Aorta (tissue), 5 donors: Measurements from ENCODE around the gene RABGAP1L. TPM values are rescaled to one million over a fixed set of nuclear protein-coding genes. Genes with fewer than 3 reads are reported as not detected.
"Not testable (repeated sequence)": the region's sequence is repeated elsewhere in the genome, so short reads cannot be mapped to it uniquely, and the experiment has no call there.

Experiments used
- ATAC-seq: fragments of 200-7000 bp; cut with Tn5 transposase; one replicate; pipeline ENCODE4 v1.9.1; 2022; ENCODE audit warnings: moderate library complexity; ENCODE audit not compliant: low FRiP score
- DNase-seq, 2 donors: peaks; one replicate each; pipeline ENCODE4 v3.0.0-alpha.2; 2020
- H3K27ac ChIP-seq, 2 donors: one replicate each; pipeline ENCODE4 v1.5.1; 2013; ENCODE audit warnings: low read length in 2 of 2, mild to moderate bottlenecking in 2 of 2, moderate library complexity in 2 of 2, control low read depth in 1 of 2, inconsistent platforms in 1 of 2, low read depth in 1 of 2
- H3K27me3 ChIP-seq, 2 donors: one replicate each; pipeline ENCODE4 v1.6.1; 2013; ENCODE audit warnings: control low read depth in 1 of 2, low read length in 1 of 2, mild to moderate bottlenecking in 1 of 2, moderate library complexity in 1 of 2; ENCODE audit not compliant: insufficient read depth in 2 of 2, control insufficient read depth in 1 of 2
- H3K36me3 ChIP-seq, 2 donors: one replicate each; pipeline ENCODE4 v1.6.1; 2013; ENCODE audit warnings: control low read depth in 1 of 2, low read length in 1 of 2, mild to moderate bottlenecking in 1 of 2; ENCODE audit not compliant: insufficient read depth in 2 of 2, control insufficient read depth in 1 of 2
- H3K4me1 ChIP-seq, 2 donors: one replicate each; pipeline ENCODE4 v1.6.1; 2013; ENCODE audit warnings: low read length in 2 of 2, control low read depth in 1 of 2, mild to moderate bottlenecking in 1 of 2, moderate library complexity in 1 of 2; ENCODE audit not compliant: insufficient read depth in 2 of 2, control insufficient read depth in 1 of 2
- H3K4me3 ChIP-seq, 2 donors: one replicate each; pipeline ENCODE4 v1.5.1; 2013; ENCODE audit warnings: low read length in 2 of 2, control low read depth in 1 of 2, mild to moderate bottlenecking in 1 of 2
- H3K9me3 ChIP-seq: one replicate; pipeline ENCODE4 v1.6.1; 2013; ENCODE audit warnings: mild to moderate bottlenecking, low read length; ENCODE audit not compliant: control insufficient read depth
- WGBS, 2 donors: extraction: QIAGEN DNeasy Blood & Tissue Kit; methylation state at CpG; one replicate each; pipeline ENCODE4 v1.1.7; 2013; 5-methylcytosine and 5-hydroxymethylcytosine counted together
- intact Hi-C, 2 donors: fragments of 100-400 bp; cut with DNase I; formaldehyde crosslinking; loops; one replicate each; pipeline versions ENCODE4 v1.14.2 to v1.15.0; 2022
- polyA plus RNA-seq, 2 donors: library from polyadenylated mRNA; stranded (reverse); fragments of 200-250 nt; gene quantifications; one replicate each; pipeline ENCODE4 v1.2.3, GENCODE V29; 2013
- total RNA-seq, 2 donors: library from RNA; stranded (reverse); fragmentation: NEBNext Ultra II Directional; extraction: Animal tissue kit (Norgen Biotek cat#: 25700); gene quantifications; one replicate each; pipeline ENCODE4 v1.2.1, GENCODE V29; 2021
- donor health status: healthy with polysubstance abuse.
- donor health status: Bipolar disorder and iron deficiency.
- donor health status: DM: no; HTN: no; CAD: no.
- donor health status: DM: no; HTN: no; CAD: no.
- donor health status: DM: yes; HTN: yes; CAD: no.

RABGAP1L gene
- total and polyA plus RNA-seq, 4 donors: 14.8 to 56.4 (median 38.4) TPM

GRCh38 chr1:174326278-174326677 lies 167.0 kb downstream of the RABGAP1L start:
- peaks cover 6% of the 10 kb centered on the region for H3K9me3 ChIP-seq
- H3K27me3 ChIP-seq: no peaks in the 10 kb centered on the region
- no peaks in the 10 kb centered on the region for H3K4me1 ChIP-seq
- no peak for ATAC-seq
- no peak overlapping the region for H3K27ac ChIP-seq
- WGBS, 2 donors: 95 to 99% methylated on average over 3 of the region's 3 CpGs
- DNase-seq: no peak
- no peak overlapping the region for H3K4me3 ChIP-seq
- H3K36me3 ChIP-seq: no peaks in the 10 kb centered on the region
- intact Hi-C loops: no loop called here

GRCh38 chr1:174333437-174333836 lies 174.1 kb downstream of the RABGAP1L start:
- no peak for ATAC-seq
- intact Hi-C loops: no loop called here
- 92 to 93% methylated on average over 6 of the region's 6 CpGs for WGBS, 2 donors
- Histone ChIP-seq H3K36me3 (no peaks in the 10 kb centered on the region), H3K27me3 (no peaks in the 10 kb centered on the region), H3K4me1 (no peaks in the 10 kb centered on the region), H3K4me3 (no peak overlapping the region), H3K27ac (no peak overlapping the region), H3K9me3 (no peaks in the 10 kb centered on the region)
- DNase-seq: no peak

GRCh38 chr1:174337000-174337681 lies 177.8 kb downstream of the RABGAP1L start:
- H3K4me1 ChIP-seq: no peaks in the 10 kb centered on the region
- intact Hi-C loops: no loop called here

GRCh38 chr1:174340404-174340803 lies 181.1 kb downstream of the RABGAP1L start:
- intact Hi-C loops, H3K36me3 ChIP-seq, H3K27ac ChIP-seq, DNase-seq, ATAC-seq, H3K27me3 ChIP-seq, H3K9me3 ChIP-seq, H3K4me1 ChIP-seq, H3K4me3 ChIP-seq: not testable (repeated sequence)
- WGBS, 2 donors: 94% methylated on average over 1 of the region's 1 CpG

More at GRCh38 chr1:174337000-174337681, 177.8 kb downstream of the RABGAP1L start:
- ATAC-seq (no peak), DNase-seq (no peak)
- H3K4me3 ChIP-seq: no peak overlapping the region
- H3K27me3 ChIP-seq: no peaks in the 10 kb centered on the region
- WGBS, 2 donors: 90 to 92% methylated on average over 4 of the region's 4 CpGs
- no peak overlapping the region for H3K27ac ChIP-seq
- no peaks in the 10 kb centered on the region for H3K36me3 ChIP-seq
- no peaks in the 10 kb centered on the region for H3K9me3 ChIP-seq

- no peaks in the 10 kb centered on the region for H3K36me3 ChIP-seq
- no peaks in the 10 kb centered on the region for H3K27me3 ChIP-seq
- no peaks in the 10 kb centered on the region for H3K9me3 ChIP-seq
- no peak overlapping the region for H3K27ac ChIP-seq
- DNase-seq (no peak), ATAC-seq (no peak)
- WGBS, 2 donors: 91 to 92% methylated on average over 3 of the region's 3 CpGs
- intact Hi-C loops: no loop called here
- no peak overlapping the region for H3K4me3 ChIP-seq
- H3K4me1 ChIP-seq: no peaks in the 10 kb centered on the region
These were observed 184.8 kb downstream of the RABGAP1L start for GRCh38 chr1:174344162-174344561.

GRCh38 chr1:174352117-174352516 lies 192.8 kb downstream of the RABGAP1L start:
- Histone ChIP-seq H3K27ac (no peak overlapping the region), H3K36me3 (no peaks in the 10 kb centered on the region), H3K9me3 (no peaks in the 10 kb centered on the region), H3K4me3 (no peak overlapping the region), H3K4me1 (no peaks in the 10 kb centered on the region), H3K27me3 (no peaks in the 10 kb centered on the region)
- ATAC-seq: no peak
- no peak for DNase-seq
- intact Hi-C loops: no loop called here

GRCh38 chr1:174352883-174353608 lies 193.7 kb downstream of the RABGAP1L start:
- DNase-seq (no peak), ATAC-seq (no peak)
- Histone ChIP-seq H3K27ac (no peak overlapping the region), H3K36me3 (no peaks in the 10 kb centered on the region), H3K4me1 (no peaks in the 10 kb centered on the region), H3K9me3 (no peaks in the 10 kb centered on the region), H3K27me3 (no peaks in the 10 kb centered on the region), H3K4me3 (no peak overlapping the region)
- intact Hi-C loops: no loop called here
- 90 to 95% methylated on average over 3 of the region's 3 CpGs for WGBS, 2 donors

- no peaks in the 10 kb centered on the region for H3K9me3 ChIP-seq
- no peaks in the 10 kb centered on the region for H3K27me3 ChIP-seq
- peaks cover 0 to 4% of the 10 kb centered on the region in 2 donors for H3K4me1 ChIP-seq
- intact Hi-C loops: no loop called here
- H3K4me3 ChIP-seq: no peak overlapping the region
- H3K27ac ChIP-seq: no peak overlapping the region
- DNase-seq (no peak), ATAC-seq (no peak)
- 67 to 71% methylated on average over 3 of the region's 3 CpGs for WGBS, 2 donors
- H3K36me3 ChIP-seq: no peaks in the 10 kb centered on the region
These were observed 199.0 kb downstream of the RABGAP1L start for GRCh38 chr1:174358344-174358743.
